Heart left ventricle (tissue), 13 donors: ENCODE results near the gene WSB1.

Source experiments
- POLR2A ChIP-seq, 2 donors: fragments of 450-650 bp; IDR thresholded peaks; one replicate each; pipeline ENCODE4 v1.6.1; 2017; ENCODE audit warnings: antibody characterized with exemption in 2 of 2, mild to moderate bottlenecking in 2 of 2, moderate library complexity in 2 of 2
- TF ChIP-seq, protein P1 (sequence below), 12 donors: fragments of 200-600 bp; sonication (generic) in 4 of 12; IDR thresholded peaks; one replicate each; pipeline versions ENCODE4 v1.5.0 to v1.8.0; 2018 to 2022; ENCODE audit warnings: antibody characterized with exemption in 12 of 12, mild to moderate bottlenecking in 5 of 12
- donor health status: ischemic (EF 13 %, LVEDD 7.1; RV severe dilation, severe dysfunction).
- donor health status: DM: no; HTN: yes; CAD: no.
- donor health status: DM: no; HTN: no; CAD: no.
- donor health status: ischemic (EF 25% LVEDD 6.9; RV normal size, moderate dysfunction).
- donor health status: ischemic (EF 25% LVEDD 5.7; RV mildly dilated, moderate dysfunction).
- donor health status: ischemic (EF 35%, LVEDD 5.7; RV mildly dilated, moderate dysfunction).
- donor health status: nonischemic (EF 11% LVEDD 7.7; RV severe dilation, severe dysfunction).
- donor health status: DM: yes; HTN: yes; CAD: no.
- donor health status: PGD.
- donor health status: ischemic (EF 29% LVEDD 5.4; RV normal size, mild dysfunction).
- donor health status: nonischemic (EF 23%, LVEDD 6.1; RV moderate dilation, normal function).

DNA sequence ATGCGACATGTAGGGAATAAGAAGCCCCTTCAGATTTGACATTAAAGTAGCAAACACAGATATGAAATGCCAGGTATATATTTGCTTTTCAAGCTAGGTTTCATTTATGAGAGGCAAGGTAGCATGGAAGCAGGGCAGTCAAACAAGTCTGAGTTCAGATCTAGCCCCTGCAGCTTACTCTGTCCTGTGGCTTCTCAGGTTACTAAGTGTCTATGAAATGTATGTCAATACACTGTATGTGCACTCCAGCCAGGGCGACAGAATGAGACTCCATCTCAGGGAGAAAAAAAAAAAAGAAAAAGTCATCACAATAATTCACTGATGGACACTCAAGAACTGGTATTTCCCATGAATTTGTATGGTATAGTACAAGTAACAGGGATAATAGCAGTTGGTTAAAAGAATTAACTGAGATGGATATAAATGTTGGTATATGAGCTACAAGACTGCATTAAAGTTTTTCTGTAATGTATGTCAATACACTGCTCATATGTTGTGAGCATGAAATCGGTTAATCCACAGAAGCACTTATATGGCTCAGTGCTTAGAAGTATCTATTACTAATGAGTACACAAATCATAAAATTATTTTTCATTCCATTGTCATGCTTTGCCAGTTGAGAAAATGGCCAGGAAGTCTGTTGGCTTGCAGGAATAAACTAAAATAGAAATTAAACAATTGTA lies 2.9 kb upstream of the WSB1 start:
- no peak for TF ChIP-seq POLR2A (IDR thresholded peaks at IDR 0.05)
- TF ChIP-seq, protein P1, sequence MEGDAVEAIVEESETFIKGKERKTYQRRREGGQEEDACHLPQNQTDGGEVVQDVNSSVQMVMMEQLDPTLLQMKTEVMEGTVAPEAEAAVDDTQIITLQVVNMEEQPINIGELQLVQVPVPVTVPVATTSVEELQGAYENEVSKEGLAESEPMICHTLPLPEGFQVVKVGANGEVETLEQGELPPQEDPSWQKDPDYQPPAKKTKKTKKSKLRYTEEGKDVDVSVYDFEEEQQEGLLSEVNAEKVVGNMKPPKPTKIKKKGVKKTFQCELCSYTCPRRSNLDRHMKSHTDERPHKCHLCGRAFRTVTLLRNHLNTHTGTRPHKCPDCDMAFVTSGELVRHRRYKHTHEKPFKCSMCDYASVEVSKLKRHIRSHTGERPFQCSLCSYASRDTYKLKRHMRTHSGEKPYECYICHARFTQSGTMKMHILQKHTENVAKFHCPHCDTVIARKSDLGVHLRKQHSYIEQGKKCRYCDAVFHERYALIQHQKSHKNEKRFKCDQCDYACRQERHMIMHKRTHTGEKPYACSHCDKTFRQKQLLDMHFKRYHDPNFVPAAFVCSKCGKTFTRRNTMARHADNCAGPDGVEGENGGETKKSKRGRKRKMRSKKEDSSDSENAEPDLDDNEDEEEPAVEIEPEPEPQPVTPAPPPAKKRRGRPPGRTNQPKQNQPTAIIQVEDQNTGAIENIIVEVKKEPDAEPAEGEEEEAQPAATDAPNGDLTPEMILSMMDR (IDR thresholded peaks at IDR 0.05): no peak
